ENCODE data around the gene TMEM184A.

GRCh38 chr7:1539181-1539881 is 16.7 kb downstream of the TMEM184A start:
- TF ChIP-seq POLR2A (IDR thresholded peaks at IDR 0.05) (no peak), POLR2AphosphoS5 (IDR thresholded peaks at IDR 0.05; ENCODE audit: insufficient read depth in 1 of 2, low read depth in 1 of 2) (no peak)
- TF ChIP-seq, protein P1, sequence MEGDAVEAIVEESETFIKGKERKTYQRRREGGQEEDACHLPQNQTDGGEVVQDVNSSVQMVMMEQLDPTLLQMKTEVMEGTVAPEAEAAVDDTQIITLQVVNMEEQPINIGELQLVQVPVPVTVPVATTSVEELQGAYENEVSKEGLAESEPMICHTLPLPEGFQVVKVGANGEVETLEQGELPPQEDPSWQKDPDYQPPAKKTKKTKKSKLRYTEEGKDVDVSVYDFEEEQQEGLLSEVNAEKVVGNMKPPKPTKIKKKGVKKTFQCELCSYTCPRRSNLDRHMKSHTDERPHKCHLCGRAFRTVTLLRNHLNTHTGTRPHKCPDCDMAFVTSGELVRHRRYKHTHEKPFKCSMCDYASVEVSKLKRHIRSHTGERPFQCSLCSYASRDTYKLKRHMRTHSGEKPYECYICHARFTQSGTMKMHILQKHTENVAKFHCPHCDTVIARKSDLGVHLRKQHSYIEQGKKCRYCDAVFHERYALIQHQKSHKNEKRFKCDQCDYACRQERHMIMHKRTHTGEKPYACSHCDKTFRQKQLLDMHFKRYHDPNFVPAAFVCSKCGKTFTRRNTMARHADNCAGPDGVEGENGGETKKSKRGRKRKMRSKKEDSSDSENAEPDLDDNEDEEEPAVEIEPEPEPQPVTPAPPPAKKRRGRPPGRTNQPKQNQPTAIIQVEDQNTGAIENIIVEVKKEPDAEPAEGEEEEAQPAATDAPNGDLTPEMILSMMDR (IDR thresholded peaks at IDR 0.05): no peak
